Measurements from ENCODE around the gene CREBBP.

CREBBP gene

GRCh38 chr16:3879258-3879886 is 1.1 kb downstream of the CREBBP start:
- DNase-seq, result no peak

- DNase-seq, result no peak
These were observed 1.9 kb downstream of the CREBBP start for GRCh38 chr16:3878610-3879009.

- DNase-seq, result no peak
These were observed 3.8 kb downstream of the CREBBP start for GRCh38 chr16:3876695-3877094.

- no peak for DNase-seq
These were observed 4.4 kb downstream of the CREBBP start for GRCh38 chr16:3876160-3876559.

- DNase-seq, result no peak
These were observed 5.5 kb downstream of the CREBBP start for GRCh38 chr16:3874794-3875692.

- peak in 1 of 2 experiments; percentile 6 for DNase-seq
These were observed 6.3 kb downstream of the CREBBP start for GRCh38 chr16:3874242-3874641.

- DNase-seq, result no peak
These were observed 6.9 kb downstream of the CREBBP start for GRCh38 chr16:3873482-3874173.

- no peak for DNase-seq
These were observed 8.2 kb downstream of the CREBBP start for GRCh38 chr16:3872216-3872895.

GRCh38 chr16:3868967-3869366 is 11.5 kb downstream of the CREBBP start:
- DNase-seq, result no peak

- DNase-seq, result no peak
These were observed 12.0 kb downstream of the CREBBP start for GRCh38 chr16:3868556-3868955.

GRCh38 chr16:3866703-3867431 is 13.6 kb downstream of the CREBBP start:
- DNase-seq, result no peak

GRCh38 chr16:3865241-3865640 is 15.3 kb downstream of the CREBBP start:
- no peak for DNase-seq

GRCh38 chr16:3864562-3864961 is 16.0 kb downstream of the CREBBP start:
- no peak for DNase-seq

GRCh38 chr16:3863587-3863986 is 16.9 kb downstream of the CREBBP start:
- DNase-seq, result no peak

GRCh38 chr16:3861808-3862451 is 18.6 kb downstream of the CREBBP start:
- DNase-seq, result no peak

GRCh38 chr16:3859889-3860288 is 20.6 kb downstream of the CREBBP start:
- DNase-seq, result no peak

- no peak for DNase-seq
These were observed 21.7 kb downstream of the CREBBP start for GRCh38 chr16:3858801-3859200.

- no peak for DNase-seq
These were observed 23.1 kb downstream of the CREBBP start for GRCh38 chr16:3857189-3858043.

- DNase-seq, result no peak
These were observed 24.0 kb downstream of the CREBBP start for GRCh38 chr16:3856367-3857141.
